ENCODE results near the gene EGFR. TPM values are rescaled to one million over a fixed set of nuclear protein-coding genes. Genes with fewer than 3 reads are reported as not detected.
A peak's percentile ranks its signal among the peaks of the same experiment; 100 is the strongest.

The EGFR gene
- 30.7 and 37.6 TPM in 2 replicates for polyA plus RNA-seq (2012; rRNA removed)
- polyA plus RNA-seq (2012; cell fraction: cytosol; rRNA removed) = 28.1 and 35.5 TPM in 2 replicates
- 63.1 and 73.2 TPM in 2 replicates for polyA plus RNA-seq (2012; cell fraction: nucleus; rRNA removed)

- Histone ChIP-seq H3K36me3 (replicated peaks in 1 of 2; ENCODE audit: control insufficient read depth in 1 of 2, insufficient read depth in 2 of 2, low read length in 1 of 2) (peaks cover 2 to 26% of the 10 kb centered on the region in 2 experiments), H3K27ac (ENCODE audit: low read depth in 2 of 2, low read length in 1 of 2) (peak within 1 kb of the TSS; percentile 53 to 67), H4K20me1 (ENCODE audit: insufficient read depth) (peaks cover 38% of the 10 kb centered on the region), H3K9ac (peak within 1 kb of the TSS; percentile 80), H3K27me3 (ENCODE audit: insufficient read depth) (no peaks in the 10 kb centered on the region), H3K4me1 (ENCODE audit: control insufficient read depth in 1 of 2, insufficient read depth in 2 of 2, low read depth in 1 of 2, low read length in 1 of 2) (peaks cover 4 to 13% of the 10 kb centered on the region in 2 experiments; a peak in 2 of 4 replicates), H3K4me2 (peak within 1 kb of the TSS; percentile 83), H3F3A (replicated peaks; ENCODE audit: insufficient read depth) (peaks cover 6% of the 10 kb centered on the region), H2AFZ (ENCODE audit: low read depth) (peak within 1 kb of the TSS; percentile 88; the same call in 1 of the 2 replicates), H3K4me3 (ENCODE audit: low read depth in 2 of 2, low read length in 1 of 2) (peak within 1 kb of the TSS; percentile 83 to 94), H3K9me2 (no peaks in the 10 kb centered on the region), H3K79me2 (ENCODE audit: insufficient read depth) (peaks cover 53% of the 10 kb centered on the region), H3K9me3 (0 out of 2 replicates have a peak, but pooled peaks cover under 1% of the 10 kb centered on the region)
- CTCF ChIA-PET = interaction anchor here (0.8 to 6.1 kb wide), 9 partner anchors 13 to 244 kb away, joined by 3 to 61 read pairs (median 5); no protein-coding TSS in a partner anchor
- peak; percentile 91 for DNase-seq
- POLR2A ChIA-PET = interaction anchor here (0.5 to 1.5 kb wide), 2 partner anchors 155 to 236 kb away, joined by 3 to 4 read pairs; no protein-coding TSS in a partner anchor
- 17% methylated on average over 74 of the region's 80 CpGs for WGBS (ENCODE audit: low lambda C conversion rate)
- TF ChIP-seq, protein P1, sequence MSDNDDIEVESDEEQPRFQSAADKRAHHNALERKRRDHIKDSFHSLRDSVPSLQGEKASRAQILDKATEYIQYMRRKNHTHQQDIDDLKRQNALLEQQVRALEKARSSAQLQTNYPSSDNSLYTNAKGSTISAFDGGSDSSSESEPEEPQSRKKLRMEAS (IDR thresholded peaks at IDR 0.05; ENCODE audit: low read depth) = peak; percentile 65
- TF ChIP-seq TAF1 (IDR thresholded peaks at IDR 0.05; ENCODE audit: borderline replicate concordance, low read depth, low read length) = peak; percentile 49
- TF ChIP-seq FOXM1 (IDR thresholded peaks at IDR 0.05; ENCODE audit: low read depth) = no peak
- no peak for TF ChIP-seq EZH2phosphoT487 (IDR thresholded peaks at IDR 0.05; ENCODE audit: borderline replicate concordance, low read depth)
- peak; percentile 55; the same call in 1 of the 2 replicates for TF ChIP-seq POLR2AphosphoS5 (IDR thresholded peaks at IDR 0.05; ENCODE audit: low read depth, low read length)
- peak; percentile 45 for TF ChIP-seq NRF1 (IDR thresholded peaks at IDR 0.05; ENCODE audit: low read depth, low read length)
These were observed at the start of gene EGFR for GRCh38 chr7:55018361-55019190. Gene EGFR (plus strand): TSS chr7:55019017. CDS start chr7:55019278, 261 bp downstream.

- peak; percentile 25; the same call in 1 of the 2 replicates for TF ChIP-seq TCF12 (IDR thresholded peaks at IDR 0.05)
- 0 out of 4 replicates have a peak, but pooled peaks of 1 of the 2 experiments have one; percentile 25 for TF ChIP-seq EP300 (IDR thresholded peaks at IDR 0.05; ENCODE audit: borderline replicate concordance in 1 of 2, low read depth in 1 of 2, low read length in 1 of 2)
- TF ChIP-seq, protein P2, sequence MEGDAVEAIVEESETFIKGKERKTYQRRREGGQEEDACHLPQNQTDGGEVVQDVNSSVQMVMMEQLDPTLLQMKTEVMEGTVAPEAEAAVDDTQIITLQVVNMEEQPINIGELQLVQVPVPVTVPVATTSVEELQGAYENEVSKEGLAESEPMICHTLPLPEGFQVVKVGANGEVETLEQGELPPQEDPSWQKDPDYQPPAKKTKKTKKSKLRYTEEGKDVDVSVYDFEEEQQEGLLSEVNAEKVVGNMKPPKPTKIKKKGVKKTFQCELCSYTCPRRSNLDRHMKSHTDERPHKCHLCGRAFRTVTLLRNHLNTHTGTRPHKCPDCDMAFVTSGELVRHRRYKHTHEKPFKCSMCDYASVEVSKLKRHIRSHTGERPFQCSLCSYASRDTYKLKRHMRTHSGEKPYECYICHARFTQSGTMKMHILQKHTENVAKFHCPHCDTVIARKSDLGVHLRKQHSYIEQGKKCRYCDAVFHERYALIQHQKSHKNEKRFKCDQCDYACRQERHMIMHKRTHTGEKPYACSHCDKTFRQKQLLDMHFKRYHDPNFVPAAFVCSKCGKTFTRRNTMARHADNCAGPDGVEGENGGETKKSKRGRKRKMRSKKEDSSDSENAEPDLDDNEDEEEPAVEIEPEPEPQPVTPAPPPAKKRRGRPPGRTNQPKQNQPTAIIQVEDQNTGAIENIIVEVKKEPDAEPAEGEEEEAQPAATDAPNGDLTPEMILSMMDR (IDR thresholded peaks at IDR 0.05) = 0 out of 2 replicates have a peak, but pooled peaks have one; percentile 13
- TF ChIP-seq GATA2 (CRISPR knock-in tag; IDR thresholded peaks at IDR 0.05) = no peak
- peak; percentile 47; the same call in 1 of the 2 replicates for TF ChIP-seq JUND (IDR thresholded peaks at IDR 0.05)
- peak; percentile 81 for TF ChIP-seq FOSL2 (IDR thresholded peaks at IDR 0.05; ENCODE audit: borderline replicate concordance, low read depth)
- TF ChIP-seq FOXM1 (IDR thresholded peaks at IDR 0.05; ENCODE audit: low read depth) = no peak
- Histone ChIP-seq H3K9ac (no peak overlapping the region), H3K27ac (ENCODE audit: low read depth in 2 of 2, low read length in 1 of 2) (peak overlapping the region in 1 of 2 experiments; percentile 28; a peak in 2 of 4 replicates), H3K4me3 (ENCODE audit: low read depth in 2 of 2, low read length in 1 of 2) (no peak overlapping the region), H3K4me1 (ENCODE audit: control insufficient read depth in 1 of 2, insufficient read depth in 2 of 2, low read depth in 1 of 2, low read length in 1 of 2) (peaks cover 0 to 3% of the 10 kb centered on the region in 2 experiments; a peak in 2 of 4 replicates), H3F3A (replicated peaks; ENCODE audit: insufficient read depth) (peaks cover 6% of the 10 kb centered on the region), H3K4me2 (no peak overlapping the region), H3K9me2 (no peaks in the 10 kb centered on the region), H3K27me3 (ENCODE audit: insufficient read depth) (no peaks in the 10 kb centered on the region), H3K79me2 (ENCODE audit: insufficient read depth) (no peaks in the 10 kb centered on the region), H3K9me3 (peaks cover 21% of the 10 kb centered on the region), H4K20me1 (ENCODE audit: insufficient read depth) (no peaks in the 10 kb centered on the region), H3K36me3 (replicated peaks in 1 of 2; ENCODE audit: control insufficient read depth in 1 of 2, insufficient read depth in 2 of 2, low read length in 1 of 2) (peaks cover 0 to 5% of the 10 kb centered on the region in 2 experiments), H2AFZ (ENCODE audit: low read depth) (no peak overlapping the region; the same call in 1 of the 2 replicates)
- ChIA-PET CTCF (no interaction called here), POLR2A (interaction anchor here (0.5 kb wide), 1 partner anchor 396 kb away, joined by 3 read pairs; no protein-coding TSS in a partner anchor)
- 67% methylated on average over 13 of the region's 13 CpGs for WGBS (ENCODE audit: low lambda C conversion rate)
- DNase-seq = no peak
These were observed 49.4 kb upstream of the EGFR start for GRCh38 chr7:54969208-54969967.

Measured in SK-N-SH (cell line).